HepG2 (cell line): ENCODE results near the gene LYPD6B. TPM values are rescaled to one million over a fixed set of nuclear protein-coding genes. Genes with fewer than 3 reads are reported as not detected.

Source experiments
- ATAC-seq: fragments of 200-7000 bp; cut with Tn5 transposase; 3 replicates; pipeline ENCODE4 v1.9.1; 2020; ENCODE audit warnings: mild to moderate bottlenecking, moderate library complexity
- BruUV-seq: library from RNA; stranded (reverse); fragments of 400-500 nt; replicated peaks from 2 replicates; lab custom pipeline; 2021; lab: Mats Ljungman, UMichigan
- CTCF ChIA-PET: fragments of 300-600 bp; formaldehyde crosslinking; extraction: SDS; loops from one replicate; lab custom pipeline; 2021; ENCODE audit warnings: low total read pairs, inconsistent platforms, low intra/inter-chr PET ratio; lab: Yijun Ruan, JAX
- POLR2A ChIA-PET: fragments of 350-600 bp; sonication (Branson Sonifier 250); formaldehyde crosslinking; loops from one replicate; lab custom pipeline; 2020; ENCODE audit warnings: antibody characterized with exemption, inconsistent platforms; lab: Yijun Ruan, JAX
- DNase-seq: peaks from one replicate; pipeline ENCODE4 v3.0.0-alpha.2; 2015; ENCODE audit warnings: low spot score
- FAIRE-seq: peaks from 3 replicates; lab custom pipeline; 2011; peaks lifted over from hg19 to GRCh38; lab: Jason Lieb, UNC
- H2AFZ ChIP-seq: one replicate; pipeline ENCODE4 v1.6.1; 2011; ENCODE audit warnings: low read length, inconsistent platforms
- H3K27ac ChIP-seq: fragments of 300-600 bp; 3 replicates; pipeline ENCODE4 v1.8.0; 2011; ENCODE audit warnings: mixed run types, mild to moderate bottlenecking, mixed read lengths, low read length, inconsistent platforms; ENCODE audit not compliant: insufficient read depth; ENCODE audit errors: extremely low read length
- H3K27me3 ChIP-seq, 2 experiments: fragments of 200-600 bp in 1 of 2; 2 replicates in 1 of 2; 3 replicates in 1 of 2; pipeline versions ENCODE4 v1.6.0 to v1.8.0; 2011; ENCODE audit warnings: low read length in 2 of 2, mild to moderate bottlenecking in 2 of 2, moderate library complexity in 2 of 2, inconsistent platforms in 1 of 2; ENCODE audit not compliant: insufficient read depth in 2 of 2, control insufficient read depth in 1 of 2
- H3K36me3 ChIP-seq, 2 experiments: fragments of 200-600 bp in 1 of 2; replicated peaks in 1 of 2; 2 replicates in 1 of 2; 3 replicates in 1 of 2; pipeline versions ENCODE4 v1.5.1 to v1.8.0; 2011; ENCODE audit warnings: low read length in 2 of 2, inconsistent platforms in 1 of 2; ENCODE audit not compliant: insufficient read depth in 2 of 2, control insufficient read depth in 1 of 2
- H3K4me1 ChIP-seq: 2 replicates; pipeline ENCODE4 v1.5.1; 2012; ENCODE audit warnings: low read length, inconsistent platforms; ENCODE audit not compliant: insufficient read depth
- H3K4me2 ChIP-seq: 2 replicates; pipeline ENCODE4 v1.6.0; 2011; ENCODE audit warnings: low read depth, low read length, inconsistent platforms
- H3K4me3 ChIP-seq, 3 experiments: fragments of 200-600 bp in 1 of 3; sonication (generic), shearing (Covaris generic) in 1 of 3; replicated peaks in 1 of 3; 2 replicates each; pipeline ENCODE4 v1.5.1; 2011 to 2016; ENCODE audit warnings: low read length in 3 of 3, inconsistent platforms in 2 of 3, low read depth in 2 of 3, mild to moderate bottlenecking in 2 of 3, control low read depth in 1 of 3, mixed read lengths in 1 of 3; ENCODE audit not compliant: insufficient read depth in 1 of 3
- H3K79me2 ChIP-seq: one replicate; pipeline ENCODE4 v1.6.1; 2011; ENCODE audit warnings: low read length, inconsistent platforms; ENCODE audit not compliant: insufficient read depth
- H3K9ac ChIP-seq: 2 replicates; pipeline ENCODE4 v1.6.0; 2011; ENCODE audit warnings: mild to moderate bottlenecking, low read depth, low read length, inconsistent platforms; ENCODE audit not compliant: insufficient read depth
- H3K9me3 ChIP-seq: 2 replicates; pipeline ENCODE4 v1.5.1; 2012; ENCODE audit warnings: mild to moderate bottlenecking, low read length
- H4K20me1 ChIP-seq: 2 replicates; pipeline ENCODE4 v1.6.0; 2011; ENCODE audit warnings: inconsistent platforms, mild to moderate bottlenecking, low read length, moderate library complexity; ENCODE audit not compliant: insufficient read depth
- ARID5B ChIP-seq: IDR thresholded peaks from 2 replicates; pipeline ENCODE4 v1.4.0; 2020; ENCODE audit warnings: mild to moderate bottlenecking, missing genetic modification reagents
- FOSL2 ChIP-seq: sonication (generic); formaldehyde crosslinking; IDR thresholded peaks from 2 replicates; pipeline ENCODE4 v1.4.0; 2020; ENCODE audit warnings: missing genetic modification reagents
- GFI1 ChIP-seq: sonication (generic); formaldehyde crosslinking; IDR thresholded peaks from 2 replicates; pipeline ENCODE4 v1.5.0; 2020; ENCODE audit warnings: missing genetic modification reagents, mild to moderate bottlenecking, borderline replicate concordance
- HDAC1 ChIP-seq: sonication (generic); formaldehyde crosslinking; IDR thresholded peaks from 2 replicates; pipeline ENCODE4 v1.5.1; 2020; ENCODE audit warnings: mild to moderate bottlenecking, missing genetic modification reagents
- HNF1A ChIP-seq, 2 experiments: sonication (generic) in 1 of 2; formaldehyde crosslinking in 1 of 2; IDR thresholded peaks; 2 replicates each; pipeline versions ENCODE4 v1.4.0 to v1.6.1; 2016 to 2020; ENCODE audit warnings: borderline replicate concordance in 1 of 2, low read depth in 1 of 2, mild to moderate bottlenecking in 1 of 2, missing genetic modification reagents in 1 of 2
- HOXA3 ChIP-seq: sonication (generic); formaldehyde crosslinking; IDR thresholded peaks from 2 replicates; pipeline ENCODE4 v1.5.0; 2020; ENCODE audit warnings: missing genetic modification reagents
- KLF15 ChIP-seq: sonication (generic); formaldehyde crosslinking; IDR thresholded peaks from 2 replicates; pipeline ENCODE4 v1.8.1; 2023; ENCODE audit warnings: borderline replicate concordance, mild to moderate bottlenecking, inconsistent platforms, missing genetic modification reagents, mixed read lengths
- KLF16 ChIP-seq, 2 experiments: sonication (generic) in 1 of 2; formaldehyde crosslinking in 1 of 2; IDR thresholded peaks; 2 replicates each; pipeline versions ENCODE4 v1.6.1 to v1.8.0; 2016 to 2023; ENCODE audit warnings: missing genetic modification reagents in 2 of 2, missing compliant biosample characterization in 1 of 2
- MAX ChIP-seq: IDR thresholded peaks from 2 replicates; pipeline ENCODE4 v1.6.1; 2012; ENCODE audit warnings: inconsistent platforms
- MEIS1 ChIP-seq: sonication (generic); formaldehyde crosslinking; IDR thresholded peaks from 2 replicates; pipeline ENCODE4 v1.9.0; 2021; ENCODE audit warnings: mild to moderate bottlenecking, missing genetic modification reagents, moderate library complexity, borderline replicate concordance
- SMARCE1 ChIP-seq: fragments of 450-650 bp; IDR thresholded peaks from 2 replicates; pipeline ENCODE4 v1.6.1; 2017; ENCODE audit warnings: borderline replicate concordance
- ZNF263 ChIP-seq: sonication (generic); formaldehyde crosslinking; IDR thresholded peaks from 2 replicates; pipeline ENCODE4 v1.4.0; 2020; ENCODE audit warnings: missing genetic modification reagents
- ZNF672 ChIP-seq: sonication (generic); formaldehyde crosslinking; IDR thresholded peaks from 2 replicates; pipeline ENCODE4 v1.8.1; 2022; ENCODE audit warnings: missing genetic modification reagents
- ZNF784 ChIP-seq: sonication (generic); formaldehyde crosslinking; IDR thresholded peaks from 2 replicates; pipeline ENCODE4 v1.5.1; 2020; ENCODE audit warnings: missing genetic modification reagents, mild to moderate bottlenecking, borderline replicate concordance
- ZSCAN22 ChIP-seq: sonication (generic); formaldehyde crosslinking; IDR thresholded peaks from 2 replicates; pipeline ENCODE4 v1.4.0; 2020; ENCODE audit warnings: mild to moderate bottlenecking, missing genetic modification reagents
- WGBS: methylation state at CpG from one replicate; pipeline ENCODE4 v1.1.6; 2017; ENCODE audit warnings: low lambda C conversion rate; 5-methylcytosine and 5-hydroxymethylcytosine counted together
- in situ Hi-C: cut with HindIII; loops from 2 replicates; pipeline ENCODE4 v1.10.0; 2017; ENCODE audit warnings: low pct_unique_long_range_greater_than_20kb; ENCODE audit not compliant: extremely low pct_ligation_motif_present
- intact Hi-C: fragments of 100-400 bp; cut with micrococcal nuclease; formaldehyde crosslinking; loops from one replicate; pipeline ENCODE4 v1.10.0; 2022; ENCODE audit not compliant: unreplicated experiment
- polyA plus RNA-seq, 8 experiments: library from polyadenylated mRNA; depleted of rRNA in 3 of 8; stranded (reverse) in 7 of 8; unstranded in 1 of 8; fragments of >200 nt; fragmentation: Illumina TruSeq in 4 of 8; extraction: Trizol in 4 of 8; gene quantifications; 2 replicates each; pipeline versions ENCODE4 v1.2.1 to v1.2.3, GENCODE V29; 2011 to 2016; ENCODE audit warnings: low read depth in 4 of 8, missing spikeins in 1 of 8, mixed read lengths in 1 of 8; ENCODE audit not compliant: insufficient read depth in 1 of 8
- total RNA-seq, 5 experiments: library from RNA; depleted of rRNA; stranded (reverse); fragments of >200 nt; fragmentation: Illumina TruSeq; extraction: Trizol; gene quantifications; 2 replicates each; pipeline ENCODE4 v1.2.3, GENCODE V29; 2016; ENCODE audit warnings: low read depth in 1 of 5

The LYPD6B gene
- total and polyA plus RNA-seq, 2 of the 13 experiments (the other 11 are each of a cell fraction or from before 2014, with no cell fraction given), result not detected

- Histone ChIP-seq H3K9ac (no peak overlapping the region), H3K4me2 (no peak overlapping the region), H4K20me1 (no peaks in the 10 kb centered on the region), H3K4me3 (no peak overlapping the region), H3K27ac (no peak overlapping the region), H3K79me2 (no peaks in the 10 kb centered on the region), H3K9me3 (no peaks in the 10 kb centered on the region), H3K27me3 (no peaks in the 10 kb centered on the region), H2AFZ (no peak overlapping the region), H3K4me1 (no peaks in the 10 kb centered on the region), H3K36me3 (no peaks in the 10 kb centered on the region)
- intact Hi-C loops (no loop called here), in situ Hi-C loops (no loop called here)
- WGBS, result 12% methylated on average over 5 of the region's 5 CpGs
- no TSS peak for BruUV-seq
- ChIA-PET CTCF (no interaction called here), POLR2A (no interaction called here)
- FAIRE-seq (no peak), DNase-seq (no peak), ATAC-seq (no peak)
- TF ChIP-seq HDAC1 (CRISPR knock-in tag) (no peak), MEIS1 (CRISPR knock-in tag) (no peak), GFI1 (CRISPR knock-in tag) (no peak), KLF16 (CRISPR knock-in tag; IDR thresholded peaks at IDR 0.05) (no peak), FOSL2 (CRISPR knock-in tag) (no peak), SMARCE1 (no peak), ZSCAN22 (CRISPR knock-in tag) (no peak), ZNF263 (no peak), HOXA3 (CRISPR knock-in tag) (no peak), HNF1A (IDR thresholded peaks at IDR 0.05; ENCODE audit: low read depth) (no peak), HNF1A (CRISPR knock-in tag; IDR thresholded peaks at IDR 0.05; ENCODE audit: borderline replicate concordance) (no peak), MAX (no peak), ZNF784 (no peak), ARID5B (CRISPR knock-in tag) (no peak), KLF15 (no peak), ZNF672 (CRISPR knock-in tag) (no peak)
These were observed 123.2 kb downstream of the LYPD6B start for GRCh38 chr2:149161481-149162225.
